ENCODE results near the gene B4GALNT4. TPM values are rescaled to one million over a fixed set of nuclear protein-coding genes. Genes with fewer than 3 reads are reported as not detected.

The B4GALNT4 gene
- total and polyA plus RNA-seq, 2 of the 13 experiments (the other 11 are each of a cell fraction or from before 2014, with no cell fraction given): 30.5 to 50.1 TPM

DNA sequence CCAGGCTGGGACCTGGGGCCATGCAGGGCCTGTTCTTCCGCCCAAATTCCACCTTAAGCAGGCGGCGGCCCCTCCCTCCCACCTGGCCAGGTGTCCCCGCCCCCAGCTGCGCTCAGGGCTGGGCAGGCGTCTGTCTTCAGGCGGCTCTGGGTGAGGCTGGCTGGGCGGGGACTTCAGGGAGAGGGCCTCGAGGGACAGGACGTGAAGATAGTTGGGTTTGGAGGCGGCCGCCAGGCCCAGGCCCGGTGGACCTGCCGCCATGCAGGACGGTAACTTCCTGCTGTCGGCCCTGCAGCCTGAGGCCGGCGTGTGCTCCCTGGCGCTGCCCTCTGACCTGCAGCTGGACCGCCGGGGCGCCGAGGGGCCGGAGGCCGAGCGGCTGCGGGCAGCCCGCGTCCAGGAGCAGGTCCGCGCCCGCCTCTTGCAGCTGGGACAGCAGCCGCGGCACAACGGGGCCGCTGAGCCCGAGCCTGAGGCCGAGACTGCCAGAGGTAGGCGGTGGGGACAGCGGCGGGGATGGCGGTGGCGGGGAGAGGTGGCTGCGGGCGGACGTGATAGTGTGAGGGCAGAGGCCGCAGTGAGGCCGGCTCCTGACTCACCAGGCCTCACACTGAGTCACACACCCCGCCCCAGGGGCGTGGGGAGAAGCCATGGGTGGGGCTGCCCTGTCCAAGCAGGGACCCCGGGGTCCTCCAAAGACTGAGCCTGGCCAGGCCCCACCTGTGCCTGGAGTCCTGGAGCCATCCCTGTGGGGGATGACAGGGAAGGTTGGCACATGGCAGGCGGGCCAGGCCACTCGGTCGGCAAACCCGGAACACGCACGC, 24.9 kb downstream of the B4GALNT4 start, which contains the start of gene PKP3 (continued):
- TF ChIP-seq KMT2A (CRISPR knock-in tag; IDR thresholded peaks at IDR 0.05) (peak; percentile 11; the same call in 1 of the 2 replicates), SRSF1 (optimal IDR thresholded peaks at IDR 0.05; ENCODE audit: low read depth, low read length) (peak; percentile 12), SRY (CRISPR knock-in tag; IDR thresholded peaks at IDR 0.05) (peak; percentile 72; the same call in 1 of the 2 replicates), ZFY (CRISPR knock-in tag; IDR thresholded peaks at IDR 0.05) (peak; percentile 93), SMAD9 (CRISPR knock-in tag; IDR thresholded peaks at IDR 0.05) (peak; percentile 66; the same call in 1 of the 2 replicates), SALL1 (CRISPR knock-in tag; IDR thresholded peaks at IDR 0.05) (peak; percentile 47), CHCHD3 (CRISPR knock-in tag; IDR thresholded peaks at IDR 0.05) (peak; percentile 75; the same call in 1 of the 2 replicates), SAP130 (CRISPR knock-in tag; IDR thresholded peaks at IDR 0.05; ENCODE audit: low read depth) (peak; percentile 77), POLR2AphosphoS5 (IDR thresholded peaks at IDR 0.05; ENCODE audit: low read depth, low read length) (peak; percentile 45), PHF21A (CRISPR knock-in tag; IDR thresholded peaks at IDR 0.05) (peak; percentile 57; the same call in 1 of the 2 replicates), ARNTL (CRISPR knock-in tag; IDR thresholded peaks at IDR 0.05) (0 out of 2 replicates have a peak, but pooled peaks have one; percentile 2), ZSCAN12 (CRISPR knock-in tag; IDR thresholded peaks at IDR 0.05) (peak; percentile 58; the same call in 1 of the 2 replicates), MLLT10 (CRISPR knock-in tag; IDR thresholded peaks at IDR 0.05) (no peak), NAIF1 (CRISPR knock-in tag; IDR thresholded peaks at IDR 0.05; ENCODE audit: borderline replicate concordance) (no peak), YEATS4 (CRISPR knock-in tag; IDR thresholded peaks at IDR 0.05; ENCODE audit: borderline replicate concordance) (peak; percentile 77; the same call in 1 of the 2 replicates), ATF7-NPFF (CRISPR knock-in tag; IDR thresholded peaks at IDR 0.05; ENCODE audit: low read depth) (0 out of 2 replicates have a peak, but pooled peaks have one; percentile 42), ZNF709 (CRISPR knock-in tag; IDR thresholded peaks at IDR 0.05) (peak; percentile 85; the same call in 1 of the 2 replicates), CENPBD1 (CRISPR knock-in tag; IDR thresholded peaks at IDR 0.05; ENCODE audit: borderline replicate concordance, low read depth) (no peak), ZBTB7A (CRISPR knock-in tag; IDR thresholded peaks at IDR 0.05) (peak; percentile 33; the same call in 1 of the 2 replicates), RBAK (CRISPR knock-in tag; IDR thresholded peaks at IDR 0.05) (0 out of 2 replicates have a peak, but pooled peaks have one; percentile 11), ELF1 (CRISPR knock-in tag; IDR thresholded peaks at IDR 0.05) (0 out of 2 replicates have a peak, but pooled peaks have one; percentile 11), ZBTB42 (CRISPR knock-in tag; IDR thresholded peaks at IDR 0.05) (peak; percentile 80; the same call in 1 of the 2 replicates), PPARG (CRISPR knock-in tag; conservative IDR thresholded peaks at IDR 0.05) (peak; percentile 12; the same call in 1 of the 2 replicates)
- TF ChIP-seq, protein P1, sequence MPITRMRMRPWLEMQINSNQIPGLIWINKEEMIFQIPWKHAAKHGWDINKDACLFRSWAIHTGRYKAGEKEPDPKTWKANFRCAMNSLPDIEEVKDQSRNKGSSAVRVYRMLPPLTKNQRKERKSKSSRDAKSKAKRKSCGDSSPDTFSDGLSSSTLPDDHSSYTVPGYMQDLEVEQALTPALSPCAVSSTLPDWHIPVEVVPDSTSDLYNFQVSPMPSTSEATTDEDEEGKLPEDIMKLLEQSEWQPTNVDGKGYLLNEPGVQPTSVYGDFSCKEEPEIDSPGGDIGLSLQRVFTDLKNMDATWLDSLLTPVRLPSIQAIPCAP (CRISPR knock-in tag; IDR thresholded peaks at IDR 0.05; ENCODE audit: low read depth): no peak
- TF ChIP-seq, protein P2, sequence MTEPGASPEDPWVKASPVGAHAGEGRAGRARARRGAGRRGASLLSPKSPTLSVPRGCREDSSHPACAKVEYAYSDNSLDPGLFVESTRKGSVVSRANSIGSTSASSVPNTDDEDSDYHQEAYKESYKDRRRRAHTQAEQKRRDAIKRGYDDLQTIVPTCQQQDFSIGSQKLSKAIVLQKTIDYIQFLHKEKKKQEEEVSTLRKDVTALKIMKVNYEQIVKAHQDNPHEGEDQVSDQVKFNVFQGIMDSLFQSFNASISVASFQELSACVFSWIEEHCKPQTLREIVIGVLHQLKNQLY (CRISPR knock-in tag; IDR thresholded peaks at IDR 0.05): no peak
- TF ChIP-seq, protein P3, sequence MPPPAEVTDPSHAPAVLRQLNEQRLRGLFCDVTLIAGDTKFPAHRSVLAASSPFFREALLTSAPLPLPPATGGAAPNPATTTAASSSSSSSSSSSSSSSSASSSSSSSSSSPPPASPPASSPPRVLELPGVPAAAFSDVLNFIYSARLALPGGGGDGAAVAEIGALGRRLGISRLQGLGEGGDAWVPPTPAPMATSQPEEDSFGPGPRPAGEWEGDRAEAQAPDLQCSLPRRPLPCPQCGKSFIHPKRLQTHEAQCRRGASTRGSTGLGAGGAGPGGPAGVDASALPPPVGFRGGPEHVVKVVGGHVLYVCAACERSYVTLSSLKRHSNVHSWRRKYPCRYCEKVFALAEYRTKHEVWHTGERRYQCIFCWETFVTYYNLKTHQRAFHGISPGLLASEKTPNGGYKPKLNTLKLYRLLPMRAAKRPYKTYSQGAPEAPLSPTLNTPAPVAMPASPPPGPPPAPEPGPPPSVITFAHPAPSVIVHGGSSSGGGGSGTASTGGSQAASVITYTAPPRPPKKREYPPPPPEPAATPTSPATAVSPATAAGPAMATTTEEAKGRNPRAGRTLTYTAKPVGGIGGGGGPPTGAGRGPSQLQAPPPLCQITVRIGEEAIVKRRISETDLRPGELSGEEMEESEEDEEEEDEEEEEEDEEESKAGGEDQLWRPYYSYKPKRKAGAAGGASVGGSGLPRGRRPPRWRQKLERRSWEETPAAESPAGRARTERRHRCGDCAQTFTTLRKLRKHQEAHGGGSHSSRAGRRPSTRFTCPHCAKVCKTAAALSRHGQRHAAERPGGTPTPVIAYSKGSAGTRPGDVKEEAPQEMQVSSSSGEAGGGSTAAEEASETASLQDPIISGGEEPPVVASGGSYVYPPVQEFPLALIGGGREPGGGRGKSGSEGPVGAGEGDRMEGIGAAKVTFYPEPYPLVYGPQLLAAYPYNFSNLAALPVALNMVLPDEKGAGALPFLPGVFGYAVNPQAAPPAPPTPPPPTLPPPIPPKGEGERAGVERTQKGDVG (CRISPR knock-in tag; IDR thresholded peaks at IDR 0.05; ENCODE audit: borderline replicate concordance): 0 out of 2 replicates have a peak, but pooled peaks have one; percentile 9
